ENCODE results near the gene MC2R.

DNA sequence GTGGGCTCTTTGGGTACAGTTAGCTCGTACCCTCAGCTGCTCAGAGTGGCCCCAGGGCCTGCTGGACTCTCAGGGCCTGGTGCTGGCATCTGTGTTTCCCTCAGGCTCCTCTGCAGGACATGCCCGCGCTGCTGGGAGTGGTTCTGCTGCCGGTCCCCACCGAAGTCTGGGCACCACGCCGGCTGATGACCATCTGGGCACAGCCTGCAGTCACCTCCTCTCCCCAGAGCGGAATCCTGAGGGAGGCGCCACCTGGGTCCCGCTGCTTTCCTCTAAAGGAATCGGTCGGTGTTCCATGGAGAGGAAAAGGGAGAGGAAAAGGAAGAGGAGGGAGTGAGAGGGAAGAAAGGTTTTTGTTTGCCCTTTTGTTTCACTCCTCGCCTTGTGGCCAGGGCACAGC lies 43.6 kb downstream of the MC2R start:
- TF ChIP-seq, protein P1, sequence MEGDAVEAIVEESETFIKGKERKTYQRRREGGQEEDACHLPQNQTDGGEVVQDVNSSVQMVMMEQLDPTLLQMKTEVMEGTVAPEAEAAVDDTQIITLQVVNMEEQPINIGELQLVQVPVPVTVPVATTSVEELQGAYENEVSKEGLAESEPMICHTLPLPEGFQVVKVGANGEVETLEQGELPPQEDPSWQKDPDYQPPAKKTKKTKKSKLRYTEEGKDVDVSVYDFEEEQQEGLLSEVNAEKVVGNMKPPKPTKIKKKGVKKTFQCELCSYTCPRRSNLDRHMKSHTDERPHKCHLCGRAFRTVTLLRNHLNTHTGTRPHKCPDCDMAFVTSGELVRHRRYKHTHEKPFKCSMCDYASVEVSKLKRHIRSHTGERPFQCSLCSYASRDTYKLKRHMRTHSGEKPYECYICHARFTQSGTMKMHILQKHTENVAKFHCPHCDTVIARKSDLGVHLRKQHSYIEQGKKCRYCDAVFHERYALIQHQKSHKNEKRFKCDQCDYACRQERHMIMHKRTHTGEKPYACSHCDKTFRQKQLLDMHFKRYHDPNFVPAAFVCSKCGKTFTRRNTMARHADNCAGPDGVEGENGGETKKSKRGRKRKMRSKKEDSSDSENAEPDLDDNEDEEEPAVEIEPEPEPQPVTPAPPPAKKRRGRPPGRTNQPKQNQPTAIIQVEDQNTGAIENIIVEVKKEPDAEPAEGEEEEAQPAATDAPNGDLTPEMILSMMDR (IDR thresholded peaks at IDR 0.05), result no peak
- no peak for TF ChIP-seq ZFX (IDR thresholded peaks at IDR 0.05; ENCODE audit: borderline replicate concordance)

Measured in 22Rv1 (cell line).